Neural cell (in vitro differentiated cells): ENCODE measurements around the gene CLDN4. TPM values are rescaled to one million over a fixed set of nuclear protein-coding genes. Genes with fewer than 3 reads are reported as not detected.

Experiments
- H2AFZ ChIP-seq: fragments of 200-600, 300-800 bp; sonication (generic), shearing (Covaris generic); 2 replicates; pipeline ENCODE4 v1.6.0; 2014; ENCODE audit warnings: low read depth, mild to moderate bottlenecking, antibody characterized with exemption, low read length, moderate library complexity
- H3F3A ChIP-seq: fragments of 200-600 bp; shearing (Covaris generic); 2 replicates; pipeline ENCODE4 v1.6.1; 2016; ENCODE audit warnings: mild to moderate bottlenecking, moderate library complexity, mixed read lengths, antibody characterized with exemption, low read length; ENCODE audit not compliant: insufficient read depth, poor library complexity, severe bottlenecking
- H3K27ac ChIP-seq: fragments of 200-600, 300-800 bp; sonication (generic), shearing (Covaris generic); 2 replicates; pipeline ENCODE4 v1.5.1; 2014; ENCODE audit warnings: mild to moderate bottlenecking, low read length, moderate library complexity
- H3K27me3 ChIP-seq: fragments of 300-800, 200-600 bp; sonication (generic), shearing (Covaris generic); 2 replicates; pipeline ENCODE4 v1.6.0; 2014; ENCODE audit warnings: mild to moderate bottlenecking, low read depth, low read length, moderate library complexity; ENCODE audit not compliant: insufficient read depth
- H3K36me3 ChIP-seq: fragments of 300-800, 200-600 bp; sonication (generic), shearing (Covaris generic); 2 replicates; pipeline ENCODE4 v1.5.1; 2014; ENCODE audit warnings: mild to moderate bottlenecking, antibody characterized with exemption, low read length, moderate library complexity; ENCODE audit not compliant: insufficient read depth
- H3K4me2 ChIP-seq: fragments of 300-800, 200-600 bp; sonication (generic), shearing (Covaris generic); 2 replicates; pipeline ENCODE4 v1.6.0; 2014; ENCODE audit warnings: mild to moderate bottlenecking, low read length
- H3K4me3 ChIP-seq: fragments of 300-800, 200-600 bp; sonication (generic), shearing (Covaris generic); 2 replicates; pipeline ENCODE4 v1.5.1; 2014; ENCODE audit warnings: mild to moderate bottlenecking, low read length, moderate library complexity
- H3K79me2 ChIP-seq: fragments of 200-600 bp; shearing (Covaris generic); replicated peaks from 2 replicates; pipeline ENCODE4 v1.6.0; 2014; ENCODE audit warnings: mild to moderate bottlenecking, low read length, moderate library complexity; ENCODE audit not compliant: insufficient read depth
- H3K9ac ChIP-seq: fragments of 300-800, 200-600 bp; sonication (generic), shearing (Covaris generic); 2 replicates; pipeline ENCODE4 v1.6.1; 2016; ENCODE audit warnings: mild to moderate bottlenecking, low read length, mixed read lengths
- H3K9me2 ChIP-seq: fragments of 200-600 bp; shearing (Covaris generic); 2 replicates; pipeline ENCODE4 v1.6.1; 2016; ENCODE audit warnings: mild to moderate bottlenecking, low read length, mixed read lengths; ENCODE audit not compliant: insufficient read depth
- H3K9me3 ChIP-seq: fragments of 200-600, 300-800 bp; sonication (generic), shearing (Covaris generic); 2 replicates; pipeline ENCODE4 v1.6.1; 2016; ENCODE audit warnings: mild to moderate bottlenecking, mixed run types, low read length, moderate library complexity, mixed read lengths
- H4K20me1 ChIP-seq: fragments of 200-600 bp; shearing (Covaris generic); 2 replicates; pipeline ENCODE4 v1.6.1; 2016; ENCODE audit warnings: mild to moderate bottlenecking, mixed run types; ENCODE audit not compliant: insufficient read depth
- EP300 ChIP-seq: fragments of 450-650 bp; conservative IDR thresholded peaks from 2 replicates; pipeline ENCODE4 v1.6.1; 2014; ENCODE audit warnings: antibody characterized with exemption, mild to moderate bottlenecking, moderate library complexity; ENCODE audit not compliant: poor library complexity, severe bottlenecking
- EZH2 ChIP-seq: fragments of 200-600, 300-800 bp; shearing (Covaris generic), sonication (generic); IDR thresholded peaks from 2 replicates; pipeline ENCODE4 v1.6.1; 2014; ENCODE audit warnings: antibody characterized with exemption, low read length, borderline replicate concordance, mild to moderate bottlenecking; ENCODE audit not compliant: insufficient read depth, poor library complexity, severe bottlenecking
- MXI1 ChIP-seq: fragments of 450-650 bp; conservative IDR thresholded peaks from 2 replicates; pipeline ENCODE4 v1.6.1; 2014; ENCODE audit warnings: antibody characterized with exemption, mild to moderate bottlenecking; ENCODE audit not compliant: poor library complexity, severe bottlenecking
- POLR2AphosphoS5 ChIP-seq: IDR thresholded peaks from 2 replicates; pipeline ENCODE4 v1.6.1; 2012
- RAD21 ChIP-seq: fragments of 450-650 bp; conservative IDR thresholded peaks from 2 replicates; pipeline ENCODE4 v1.6.1; 2014; ENCODE audit warnings: antibody characterized with exemption, mild to moderate bottlenecking, moderate library complexity
- SMC3 ChIP-seq: fragments of 450-650 bp; conservative IDR thresholded peaks from 2 replicates; pipeline ENCODE4 v1.6.1; 2014; ENCODE audit warnings: antibody characterized with exemption, mild to moderate bottlenecking, moderate library complexity; ENCODE audit not compliant: poor library complexity
- TAF1 ChIP-seq: IDR thresholded peaks from 2 replicates; pipeline ENCODE4 v1.6.1; 2012; ENCODE audit warnings: low read depth
- polyA plus RNA-seq: library from polyadenylated mRNA; depleted of rRNA; stranded (reverse); fragments of >200 nt; gene quantifications from 2 replicates; pipeline ENCODE4 v1.2.3, GENCODE V29; 2014
- TF ChIP-seq, protein P1 (sequence below): fragments of 450-650 bp; IDR thresholded peaks from 2 replicates; pipeline ENCODE4 v1.5.1; 2014; ENCODE audit warnings: antibody characterized with exemption, mild to moderate bottlenecking, moderate library complexity; ENCODE audit not compliant: poor library complexity, severe bottlenecking
- TF ChIP-seq, protein P2 (sequence below): IDR thresholded peaks from 2 replicates; pipeline ENCODE4 v1.6.1; 2012; ENCODE audit warnings: borderline replicate concordance

The CLDN4 gene
- polyA plus RNA-seq, 1 donor from 2014 or later: 0.09 TPM

DNA sequence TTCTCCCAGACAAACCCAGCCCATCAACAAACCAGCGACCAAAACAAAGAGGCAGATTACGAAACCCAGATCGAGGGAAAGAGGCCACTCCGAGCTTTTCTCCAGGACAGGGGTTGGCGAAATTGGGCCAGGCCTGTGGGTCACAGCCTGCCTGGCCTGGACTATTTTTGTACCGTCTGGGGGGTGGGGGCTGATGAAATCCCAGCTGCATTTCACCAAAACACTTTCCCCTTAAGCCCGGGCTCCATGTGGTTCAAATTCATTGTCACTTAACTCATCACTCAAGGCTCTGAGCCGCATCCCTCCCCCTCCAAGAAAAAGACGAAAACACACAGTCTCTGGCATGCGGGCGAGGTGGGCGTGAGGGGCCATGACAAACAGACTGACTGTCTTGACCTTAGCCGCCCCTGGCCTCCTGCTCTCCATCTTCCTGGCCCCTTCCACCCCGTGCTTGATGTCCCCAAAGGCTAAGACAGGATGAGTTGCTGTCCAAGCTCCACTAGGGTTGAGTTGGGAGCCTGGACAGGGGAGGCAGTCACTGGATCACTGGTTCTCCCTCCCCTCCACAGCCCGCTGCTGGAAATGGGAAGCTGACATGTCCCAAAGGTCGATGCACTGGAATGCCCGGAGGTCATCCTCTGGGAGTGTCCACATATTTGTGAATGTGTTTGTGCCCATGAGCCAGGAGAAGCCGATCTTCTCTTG lies 49.3 kb downstream of the CLDN4 start:
- TF ChIP-seq RAD21: no peak
- TF ChIP-seq, protein P1, sequence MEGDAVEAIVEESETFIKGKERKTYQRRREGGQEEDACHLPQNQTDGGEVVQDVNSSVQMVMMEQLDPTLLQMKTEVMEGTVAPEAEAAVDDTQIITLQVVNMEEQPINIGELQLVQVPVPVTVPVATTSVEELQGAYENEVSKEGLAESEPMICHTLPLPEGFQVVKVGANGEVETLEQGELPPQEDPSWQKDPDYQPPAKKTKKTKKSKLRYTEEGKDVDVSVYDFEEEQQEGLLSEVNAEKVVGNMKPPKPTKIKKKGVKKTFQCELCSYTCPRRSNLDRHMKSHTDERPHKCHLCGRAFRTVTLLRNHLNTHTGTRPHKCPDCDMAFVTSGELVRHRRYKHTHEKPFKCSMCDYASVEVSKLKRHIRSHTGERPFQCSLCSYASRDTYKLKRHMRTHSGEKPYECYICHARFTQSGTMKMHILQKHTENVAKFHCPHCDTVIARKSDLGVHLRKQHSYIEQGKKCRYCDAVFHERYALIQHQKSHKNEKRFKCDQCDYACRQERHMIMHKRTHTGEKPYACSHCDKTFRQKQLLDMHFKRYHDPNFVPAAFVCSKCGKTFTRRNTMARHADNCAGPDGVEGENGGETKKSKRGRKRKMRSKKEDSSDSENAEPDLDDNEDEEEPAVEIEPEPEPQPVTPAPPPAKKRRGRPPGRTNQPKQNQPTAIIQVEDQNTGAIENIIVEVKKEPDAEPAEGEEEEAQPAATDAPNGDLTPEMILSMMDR: no peak
- no peak for TF ChIP-seq SMC3
- no peak for TF ChIP-seq EZH2
- TF ChIP-seq, protein P2, sequence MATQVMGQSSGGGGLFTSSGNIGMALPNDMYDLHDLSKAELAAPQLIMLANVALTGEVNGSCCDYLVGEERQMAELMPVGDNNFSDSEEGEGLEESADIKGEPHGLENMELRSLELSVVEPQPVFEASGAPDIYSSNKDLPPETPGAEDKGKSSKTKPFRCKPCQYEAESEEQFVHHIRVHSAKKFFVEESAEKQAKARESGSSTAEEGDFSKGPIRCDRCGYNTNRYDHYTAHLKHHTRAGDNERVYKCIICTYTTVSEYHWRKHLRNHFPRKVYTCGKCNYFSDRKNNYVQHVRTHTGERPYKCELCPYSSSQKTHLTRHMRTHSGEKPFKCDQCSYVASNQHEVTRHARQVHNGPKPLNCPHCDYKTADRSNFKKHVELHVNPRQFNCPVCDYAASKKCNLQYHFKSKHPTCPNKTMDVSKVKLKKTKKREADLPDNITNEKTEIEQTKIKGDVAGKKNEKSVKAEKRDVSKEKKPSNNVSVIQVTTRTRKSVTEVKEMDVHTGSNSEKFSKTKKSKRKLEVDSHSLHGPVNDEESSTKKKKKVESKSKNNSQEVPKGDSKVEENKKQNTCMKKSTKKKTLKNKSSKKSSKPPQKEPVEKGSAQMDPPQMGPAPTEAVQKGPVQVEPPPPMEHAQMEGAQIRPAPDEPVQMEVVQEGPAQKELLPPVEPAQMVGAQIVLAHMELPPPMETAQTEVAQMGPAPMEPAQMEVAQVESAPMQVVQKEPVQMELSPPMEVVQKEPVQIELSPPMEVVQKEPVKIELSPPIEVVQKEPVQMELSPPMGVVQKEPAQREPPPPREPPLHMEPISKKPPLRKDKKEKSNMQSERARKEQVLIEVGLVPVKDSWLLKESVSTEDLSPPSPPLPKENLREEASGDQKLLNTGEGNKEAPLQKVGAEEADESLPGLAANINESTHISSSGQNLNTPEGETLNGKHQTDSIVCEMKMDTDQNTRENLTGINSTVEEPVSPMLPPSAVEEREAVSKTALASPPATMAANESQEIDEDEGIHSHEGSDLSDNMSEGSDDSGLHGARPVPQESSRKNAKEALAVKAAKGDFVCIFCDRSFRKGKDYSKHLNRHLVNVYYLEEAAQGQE: no peak
- TF ChIP-seq TAF1: no peak
- TF ChIP-seq EP300: no peak
- no peak for TF ChIP-seq MXI1
- TF ChIP-seq POLR2AphosphoS5: no peak
- Histone ChIP-seq H3K4me2 (no peak overlapping the region), H3K27ac (no peak overlapping the region), H3K9me3 (no peaks in the 10 kb centered on the region), H3K4me3 (no peak overlapping the region), H2AFZ (no peak overlapping the region), H3K27me3 (no peaks in the 10 kb centered on the region), H4K20me1 (no peaks in the 10 kb centered on the region), H3K9ac (no peak overlapping the region), H3K36me3 (no peaks in the 10 kb centered on the region), H3F3A (no peaks in the 10 kb centered on the region), H3K9me2 (no peaks in the 10 kb centered on the region), H3K79me2 (no peaks in the 10 kb centered on the region)

DNA sequence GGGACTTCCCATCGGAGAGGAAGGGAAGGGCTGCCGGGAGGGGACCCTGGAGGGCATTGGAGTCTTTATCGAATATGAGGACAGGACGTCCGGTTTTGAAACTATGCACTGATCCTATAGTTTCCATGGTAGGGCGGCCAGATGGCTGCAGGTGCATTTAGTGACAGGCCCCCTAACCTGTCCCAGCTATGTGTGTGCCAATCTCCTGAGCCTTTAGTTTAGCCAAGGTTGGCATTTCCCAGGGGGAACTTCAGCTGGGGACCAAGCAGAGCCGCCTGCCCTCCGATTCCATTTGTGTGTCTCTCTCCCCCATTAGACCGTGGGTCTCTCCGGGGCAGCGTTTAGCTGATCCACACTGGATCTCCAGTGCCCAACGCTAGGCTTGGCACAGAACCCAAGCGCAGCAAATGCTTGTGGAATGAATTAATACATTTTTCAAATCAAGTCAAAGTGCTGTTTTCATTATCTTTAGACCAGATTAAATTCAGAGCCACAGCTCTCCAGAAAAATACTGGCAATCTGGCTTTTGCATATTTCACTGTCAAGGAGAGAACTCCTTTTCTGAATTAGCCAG lies 50.0 kb downstream of the CLDN4 start:
- no peaks in the 10 kb centered on the region for H3K9me2 ChIP-seq
- no peaks in the 10 kb centered on the region for H3F3A ChIP-seq
- no peak overlapping the region for H3K27ac ChIP-seq
- no peaks in the 10 kb centered on the region for H3K36me3 ChIP-seq
- TF ChIP-seq EP300 (no peak), SMC3 (no peak), POLR2AphosphoS5 (no peak), EZH2 (no peak), MXI1 (no peak)
- TF ChIP-seq, protein P2: no peak
- H4K20me1 ChIP-seq: no peaks in the 10 kb centered on the region
- H3K9me3 ChIP-seq: no peaks in the 10 kb centered on the region
- H3K79me2 ChIP-seq: no peaks in the 10 kb centered on the region
- H3K4me3 ChIP-seq: no peak overlapping the region
- H2AFZ ChIP-seq: no peak overlapping the region
- no peak overlapping the region for H3K4me2 ChIP-seq
- H3K27me3 ChIP-seq: no peaks in the 10 kb centered on the region
- H3K9ac ChIP-seq: no peak overlapping the region
